ENCODE measurements around the gene PCBD1. TPM values are rescaled to one million over a fixed set of nuclear protein-coding genes. Genes with fewer than 3 reads are reported as not detected.

Gene PCBD1
- total and polyA plus RNA-seq, 2 experiments from 2014 or later, result 33.3 to 78.5 TPM

GRCh38 chr10:70845256-70845655 lies 43.1 kb downstream of the PCBD1 start:
- no peak overlapping the region for H2AFZ ChIP-seq

More at GRCh38 chr10:70845256-70845655, 43.1 kb downstream of the PCBD1 start:
- H3K27me3 Mint-ChIP-seq (ENCODE audit: insufficient read depth, low read depth, poor library complexity), result peaks cover 1% of the 10 kb centered on the region
- no peaks in the 10 kb centered on the region for H3K4me1 ChIP-seq (ENCODE audit: insufficient read depth)
- peaks cover 6% of the 10 kb centered on the region; the same call in 1 of the 2 replicates for H4K20me1 ChIP-seq (replicated peaks; ENCODE audit: insufficient read depth)
- H3K4me3 ChIP-seq, result no peak overlapping the region
- no peak overlapping the region for H3K27ac ChIP-seq (ENCODE audit: low read depth)
- H3K4me1 Mint-ChIP-seq, result no peaks in the 10 kb centered on the region
- no peaks in the 10 kb centered on the region for H3F3A ChIP-seq (replicated peaks; ENCODE audit: low read depth)
- H3K9me2 ChIP-seq (ENCODE audit: insufficient read depth), result no peaks in the 10 kb centered on the region
- peaks cover 38% of the 10 kb centered on the region for H3K36me3 Mint-ChIP-seq (ENCODE audit: low read depth)
- DNase-seq (ENCODE audit: low spot score) (no peak), ATAC-seq (no peak)
- no peak overlapping the region for H3K27ac Mint-ChIP-seq
- H3K4me3 Mint-ChIP-seq, result no peak overlapping the region
- H3K79me2 ChIP-seq (replicated peaks; ENCODE audit: insufficient read depth), result peaks cover 39% of the 10 kb centered on the region
- TF ChIP-seq ZNF462 (CRISPR knock-in tag; IDR thresholded peaks at IDR 0.05), result no peak
- TF ChIP-seq EZH2 (IDR thresholded peaks at IDR 0.05; ENCODE audit: low read depth, unreplicated experiment), result no peak
- TF ChIP-seq ETS1 (IDR thresholded peaks at IDR 0.05), result no peak
- TF ChIP-seq CREB1 (CRISPR knock-in tag; IDR thresholded peaks at IDR 0.05; ENCODE audit: low read depth), result no peak
- TF ChIP-seq POLR2AphosphoS5 (IDR thresholded peaks at IDR 0.05; ENCODE audit: low read depth), result no peak
- TF ChIP-seq STAT1 (IDR thresholded peaks at IDR 0.05; ENCODE audit: unreplicated experiment), result no peak
- no peak for TF ChIP-seq REST (IDR thresholded peaks at IDR 0.05; ENCODE audit: unreplicated experiment)
- no peak for TF ChIP-seq NANOG (IDR thresholded peaks at IDR 0.05; ENCODE audit: borderline replicate concordance)
- TF ChIP-seq CTCF (conservative IDR thresholded peaks at IDR 0.05; ENCODE audit: low read depth in 2 of 2), result no peak
- TF ChIP-seq ZNF331 (CRISPR knock-in tag; IDR thresholded peaks at IDR 0.05; ENCODE audit: low read depth), result no peak
- TF ChIP-seq ZNF114 (CRISPR knock-in tag; IDR thresholded peaks at IDR 0.05), result no peak
- TF ChIP-seq EZH2phosphoT487 (IDR thresholded peaks at IDR 0.05; ENCODE audit: unreplicated experiment), result no peak
- no peak for TF ChIP-seq JUNB (IDR thresholded peaks at IDR 0.05; ENCODE audit: unreplicated experiment)
- H3K9me3 Mint-ChIP-seq, result no peaks in the 10 kb centered on the region; the same call in 2 of the 3 replicates
- H3K36me3 ChIP-seq (ENCODE audit: insufficient read depth), result no peaks in the 10 kb centered on the region
- H3K27me3 ChIP-seq (ENCODE audit: insufficient read depth), result no peaks in the 10 kb centered on the region
- no peak overlapping the region for H3K4me2 ChIP-seq

All from GM23338 (cell line).